WTC11 (cell line): ENCODE data around the gene SHANK1. TPM values are rescaled to one million over a fixed set of nuclear protein-coding genes. Genes with fewer than 3 reads are reported as not detected.

Experiments
- ATAC-seq: fragments of 200-7000 bp; cut with Tn5 transposase; 2 replicates; pipeline ENCODE4 v1.10.0; 2021; ENCODE audit warnings: mild to moderate bottlenecking, moderate library complexity
- CTCF ChIA-PET: fragments of 300-600 bp; sonication (Branson Sonifier 250); formaldehyde crosslinking; loops from one replicate; lab custom pipeline; 2021; ENCODE audit warnings: antibody characterized with exemption; lab: Charles Lee
- POLR2A ChIA-PET: fragments of 350-600 bp; sonication (Branson Sonifier 250); formaldehyde crosslinking; loops from one replicate; lab custom pipeline; 2021; ENCODE audit warnings: antibody characterized with exemption; lab: Charles Lee
- DNase-seq: peaks from one replicate; pipeline ENCODE4 v3.0.0; 2021; ENCODE audit warnings: low spot score
- H3K27ac Mint-ChIP-seq: 2 replicates; pipeline ENCODE4 v1.8.0; 2021; ENCODE audit warnings: mixed read lengths
- H3K27me3 Mint-ChIP-seq: 2 replicates; pipeline ENCODE4 v1.8.0; 2021; ENCODE audit warnings: low read depth, mild to moderate bottlenecking, moderate library complexity, mixed read lengths
- H3K36me3 Mint-ChIP-seq: 2 replicates; pipeline ENCODE4 v1.8.0; 2021; ENCODE audit warnings: mixed read lengths
- H3K4me1 Mint-ChIP-seq: 2 replicates; pipeline ENCODE4 v1.8.0; 2022; ENCODE audit warnings: mixed read lengths
- H3K4me3 Mint-ChIP-seq: 2 replicates; pipeline ENCODE4 v1.8.0; 2021; ENCODE audit warnings: mild to moderate bottlenecking, moderate library complexity, mixed read lengths
- H3K9me3 Mint-ChIP-seq: 2 replicates; pipeline ENCODE4 v1.8.0; 2021; ENCODE audit warnings: mixed read lengths
- ARID4B ChIP-seq: sonication (generic); formaldehyde crosslinking; IDR thresholded peaks from 2 replicates; pipeline ENCODE4 v1.8.0; 2023; ENCODE audit warnings: missing genetic modification reagents, mild to moderate bottlenecking, borderline replicate concordance
- CDX4 ChIP-seq: fragments of 250-450 bp; sonication (Bioruptor Pico); IDR thresholded peaks from 2 replicates; pipeline ENCODE4 v1.9.0; 2021; ENCODE audit warnings: moderate library complexity, mild to moderate bottlenecking, inconsistent platforms, borderline replicate concordance
- CTCF ChIP-seq: fragments of 200-600 bp; IDR thresholded peaks from 2 replicates; pipeline ENCODE4 v1.8.0; 2022; ENCODE audit warnings: antibody characterized with exemption
- EMX1 ChIP-seq: fragments of 250-450 bp; sonication (Bioruptor Pico); IDR thresholded peaks from 2 replicates; pipeline ENCODE4 v1.8.0; 2021; ENCODE audit warnings: mild to moderate bottlenecking
- FOXJ3 ChIP-seq: sonication (generic); formaldehyde crosslinking; IDR thresholded peaks from 2 replicates; pipeline ENCODE4 v1.9.0; 2021; ENCODE audit warnings: missing genetic modification reagents, mild to moderate bottlenecking, borderline replicate concordance
- FOXK1 ChIP-seq: sonication (generic); formaldehyde crosslinking; IDR thresholded peaks from 2 replicates; pipeline ENCODE4 v1.8.0; 2022; ENCODE audit warnings: mild to moderate bottlenecking, moderate library complexity, missing genetic modification reagents
- HMGA2 ChIP-seq: fragments of 250-450 bp; sonication (Bioruptor Pico); IDR thresholded peaks from 2 replicates; pipeline ENCODE4 v1.4.0; 2021; ENCODE audit warnings: mild to moderate bottlenecking, moderate library complexity
- MAX ChIP-seq: sonication (generic); formaldehyde crosslinking; IDR thresholded peaks from 2 replicates; pipeline ENCODE4 v1.8.0; 2022; ENCODE audit warnings: mild to moderate bottlenecking, missing genetic modification reagents
- MLX ChIP-seq: sonication (generic); formaldehyde crosslinking; IDR thresholded peaks from 2 replicates; pipeline ENCODE4 v1.8.1; 2023; ENCODE audit warnings: mild to moderate bottlenecking, missing genetic modification reagents, moderate library complexity
- NFYB ChIP-seq: sonication (generic); formaldehyde crosslinking; conservative IDR thresholded peaks from 2 replicates; pipeline ENCODE4 v1.8.0; 2022; ENCODE audit warnings: low read depth, missing genetic modification reagents
- NR3C1 ChIP-seq: sonication (generic); formaldehyde crosslinking; conservative IDR thresholded peaks from 2 replicates; pipeline ENCODE4 v1.8.1; 2023; ENCODE audit warnings: low read depth, mild to moderate bottlenecking, missing genetic modification reagents
- PRRX2 ChIP-seq: fragments of 250-450 bp; sonication (Bioruptor Pico); IDR thresholded peaks from 2 replicates; pipeline ENCODE4 v1.8.0; 2021; ENCODE audit warnings: mild to moderate bottlenecking
- SMAD4 ChIP-seq: sonication (generic); formaldehyde crosslinking; IDR thresholded peaks from 2 replicates; pipeline ENCODE4 v1.8.0; 2022; ENCODE audit warnings: mild to moderate bottlenecking, missing genetic modification reagents
- SOX15 ChIP-seq: fragments of 250-450 bp; sonication (Bioruptor Pico); IDR thresholded peaks from 2 replicates; pipeline ENCODE4 v1.9.0; 2021; ENCODE audit warnings: mild to moderate bottlenecking
- SP1 ChIP-seq: sonication (generic); formaldehyde crosslinking; conservative IDR thresholded peaks from 2 replicates; pipeline ENCODE4 v1.8.1; 2022; ENCODE audit warnings: missing genetic modification reagents
- TCF7 ChIP-seq: sonication (generic); formaldehyde crosslinking; IDR thresholded peaks from 2 replicates; pipeline ENCODE4 v1.8.0; 2022; ENCODE audit warnings: mild to moderate bottlenecking, low read depth, missing genetic modification reagents, moderate library complexity
- ZBTB21 ChIP-seq: sonication (generic); formaldehyde crosslinking; IDR thresholded peaks from 2 replicates; pipeline ENCODE4 v1.8.1; 2023; ENCODE audit warnings: mild to moderate bottlenecking, missing genetic modification reagents, borderline replicate concordance
- ZNF121 ChIP-seq: sonication (generic); formaldehyde crosslinking; IDR thresholded peaks from 2 replicates; pipeline ENCODE4 v1.8.0; 2023; ENCODE audit warnings: missing genetic modification reagents
- ZNF138 ChIP-seq: sonication (generic); formaldehyde crosslinking; conservative IDR thresholded peaks from 2 replicates; pipeline ENCODE4 v1.8.1; 2022; ENCODE audit warnings: mild to moderate bottlenecking, moderate library complexity, missing genetic modification reagents
- ZNF416 ChIP-seq: fragments of 250-450 bp; sonication (Bioruptor Pico); IDR thresholded peaks from 2 replicates; pipeline ENCODE4 v1.9.0; 2021; ENCODE audit warnings: mild to moderate bottlenecking, inconsistent platforms
- ZNF423 ChIP-seq: fragments of 250-450 bp; sonication (Bioruptor Pico); IDR thresholded peaks from 2 replicates; pipeline ENCODE4 v2.1.2; 2022; ENCODE audit warnings: mild to moderate bottlenecking, moderate library complexity
- ZSCAN18 ChIP-seq: fragments of 250-450 bp; sonication (Bioruptor Pico); IDR thresholded peaks from 2 replicates; pipeline ENCODE4 v2.1.2; 2022; ENCODE audit warnings: mild to moderate bottlenecking, moderate library complexity
- total RNA-seq: library from RNA; stranded (reverse); gene quantifications from 3 replicates; pipeline ENCODE4 v1.2.3, GENCODE V29; 2021
- TF ChIP-seq, protein P1 (sequence below): sonication (generic); formaldehyde crosslinking; IDR thresholded peaks from 2 replicates; pipeline ENCODE4 v1.8.1; 2023; ENCODE audit warnings: mild to moderate bottlenecking, moderate library complexity, missing genetic modification reagents

The SHANK1 gene
- total RNA-seq, 1 experiment from 2014 or later: 8.7 TPM

- DNase-seq (no peak), ATAC-seq (no peak)
- ChIA-PET CTCF (interaction anchor here (1.9 kb wide), 1 partner anchor 23 kb away, joined by 10 read pairs; no protein-coding TSS in a partner anchor), POLR2A (no interaction called here)
- Mint-ChIP-seq H3K36me3 (no peaks in the 10 kb centered on the region), H3K9me3 (peaks cover 9% of the 10 kb centered on the region), H3K27me3 (peaks cover 50% of the 10 kb centered on the region), H3K4me3 (no peak overlapping the region), H3K4me1 (peaks cover 21% of the 10 kb centered on the region), H3K27ac (no peak overlapping the region)
- TF ChIP-seq SMAD4 (CRISPR knock-in tag) (no peak), MLX (CRISPR knock-in tag) (no peak)
Measured at GRCh38 chr19:50651174-50651573, 68.4 kb downstream of the SHANK1 start.

DNA sequence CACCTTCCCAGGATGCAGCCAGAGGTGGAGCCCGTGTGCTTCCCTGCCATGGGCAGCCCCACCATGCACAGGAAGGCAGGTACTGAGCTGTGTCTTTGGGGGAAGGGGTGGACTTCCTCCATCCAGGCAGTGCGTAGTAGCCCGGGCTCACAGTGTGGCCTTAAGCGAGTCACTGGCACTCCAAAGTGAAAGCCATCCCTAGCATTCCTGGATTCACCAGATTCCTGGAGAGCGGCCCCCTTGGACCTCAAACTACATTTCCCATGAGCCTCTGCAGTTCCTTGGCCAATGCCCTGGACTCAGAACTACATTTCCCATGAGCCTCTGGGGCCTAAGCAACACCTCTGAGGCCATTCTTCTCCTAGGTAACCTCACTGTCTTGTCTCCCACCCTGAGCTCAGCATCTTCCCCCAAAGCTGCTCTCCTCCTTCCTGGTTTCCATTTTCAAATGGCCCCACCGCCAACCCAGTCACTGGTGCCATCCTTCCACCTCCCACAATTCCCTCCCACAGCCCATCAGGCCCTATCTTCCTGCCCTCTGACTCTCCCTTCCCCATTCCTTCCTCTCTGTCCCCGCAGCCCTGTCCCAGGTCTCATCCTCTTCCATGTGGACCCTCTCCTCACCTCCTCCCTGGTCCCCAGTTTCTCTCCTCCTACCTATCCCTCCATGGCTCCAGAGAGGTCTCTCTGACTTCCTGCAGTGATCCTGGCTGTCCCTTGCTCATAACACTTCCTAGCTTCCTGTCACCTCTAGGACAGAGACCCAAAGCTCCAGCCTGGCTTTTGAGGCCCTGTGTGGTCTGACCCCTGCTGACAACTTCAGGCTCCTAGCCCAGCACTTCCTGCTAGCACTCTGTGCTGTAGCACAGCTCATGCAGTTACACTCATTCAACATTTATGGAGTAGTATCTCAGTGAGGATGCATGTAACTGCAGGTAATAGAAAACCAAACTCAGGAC, 69.9 kb downstream of the SHANK1 start, which contains the start of gene C19orf81:
TSS of gene C19orf81 (plus strand) at position 13 of the 959 bp plus-strand sequence. CDS start at position 13, 0 bp downstream.
- peak; percentile 79 for DNase-seq
- Mint-ChIP-seq H3K36me3 (no peaks in the 10 kb centered on the region), H3K4me1 (peaks cover 21% of the 10 kb centered on the region), H3K4me3 (peak within 1 kb of the TSS; percentile 44), H3K27ac (peak within 1 kb of the TSS; percentile 66; the same call in 1 of the 2 replicates), H3K27me3 (peaks cover 35% of the 10 kb centered on the region), H3K9me3 (peaks cover 3% of the 10 kb centered on the region)
- ChIA-PET POLR2A (interaction anchor here (0.7 kb wide), 1 partner anchor 918 kb away, joined by 3 read pairs; no protein-coding TSS in a partner anchor), CTCF (interaction anchor here (0.9 to 2.1 kb wide), 19 partner anchors 8 to 367 kb away, joined by 3 to 10 read pairs (median 4); partner anchors contain the start of genes JOSD2 and SYT3)
- ATAC-seq: peak; percentile 89
- TF ChIP-seq HMGA2: no peak
- peak; percentile 50 for TF ChIP-seq NFYB (CRISPR knock-in tag)
- no peak for TF ChIP-seq FOXJ3
- peak; percentile 38; the same call in 1 of the 2 replicates for TF ChIP-seq SP1 (CRISPR knock-in tag)
- no peak for TF ChIP-seq MAX
- no peak for TF ChIP-seq CDX4 (CRISPR knock-in tag)
- TF ChIP-seq PRRX2 (CRISPR knock-in tag): no peak
- no peak for TF ChIP-seq CTCF
- no peak for TF ChIP-seq TCF7 (CRISPR knock-in tag)
- TF ChIP-seq, protein P1, sequence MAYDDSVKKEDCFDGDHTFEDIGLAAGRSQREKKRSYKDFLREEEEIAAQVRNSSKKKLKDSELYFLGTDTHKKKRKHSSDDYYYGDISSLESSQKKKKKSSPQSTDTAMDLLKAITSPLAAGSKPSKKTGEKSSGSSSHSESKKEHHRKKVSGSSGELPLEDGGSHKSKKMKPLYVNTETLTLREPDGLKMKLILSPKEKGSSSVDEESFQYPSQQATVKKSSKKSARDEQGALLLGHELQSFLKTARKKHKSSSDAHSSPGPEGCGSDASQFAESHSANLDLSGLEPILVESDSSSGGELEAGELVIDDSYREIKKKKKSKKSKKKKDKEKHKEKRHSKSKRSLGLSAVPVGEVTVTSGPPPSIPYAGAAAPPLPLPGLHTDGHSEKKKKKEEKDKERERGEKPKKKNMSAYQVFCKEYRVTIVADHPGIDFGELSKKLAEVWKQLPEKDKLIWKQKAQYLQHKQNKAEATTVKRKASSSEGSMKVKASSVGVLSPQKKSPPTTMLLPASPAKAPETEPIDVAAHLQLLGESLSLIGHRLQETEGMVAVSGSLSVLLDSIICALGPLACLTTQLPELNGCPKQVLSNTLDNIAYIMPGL (CRISPR knock-in tag): no peak
- TF ChIP-seq ZNF423 (CRISPR knock-in tag): no peak
- no peak for TF ChIP-seq ARID4B
- TF ChIP-seq FOXK1 (CRISPR knock-in tag): 0 out of 2 replicates have a peak, but pooled peaks have one; percentile 44
- TF ChIP-seq ZSCAN18 (CRISPR knock-in tag): no peak
- no peak for TF ChIP-seq EMX1 (CRISPR knock-in tag)
- TF ChIP-seq ZBTB21 (CRISPR knock-in tag): no peak
- no peak for TF ChIP-seq NR3C1 (CRISPR knock-in tag)
- TF ChIP-seq ZNF121: no peak
- TF ChIP-seq SOX15 (CRISPR knock-in tag): no peak
- no peak for TF ChIP-seq ZNF138 (CRISPR knock-in tag)
- TF ChIP-seq ZNF416 (CRISPR knock-in tag): no peak
